ENCODE results near the gene EPGN. TPM values are rescaled to one million over a fixed set of nuclear protein-coding genes. Genes with fewer than 3 reads are reported as not detected.

Gene EPGN
- total and polyA plus RNA-seq, 2 of the 8 experiments (the other 6 are each of a cell fraction or from before 2014, with no cell fraction given), result not detected

GRCh38 chr4:74279716-74280115 lies 28.6 kb upstream of the EPGN start:
- CTCF ChIA-PET (ENCODE audit: partially characterized antibody), result interaction anchor here (0.9 to 1.9 kb wide), 5 partner anchors 13 to 396 kb away, joined by 3 to 7 read pairs (median 3); no protein-coding TSS in a partner anchor
- H2BK120ac ChIP-seq (replicated peaks; ENCODE audit: low read depth, low read length), result no peak overlapping the region
- POLR2A ChIA-PET (ENCODE audit: partially characterized antibody), result no interaction called here
- no peak overlapping the region for H3K9ac ChIP-seq (replicated peaks in 1 of 4; ENCODE audit: extremely low read depth in 1 of 4, low read depth in 3 of 4, low read length in 3 of 4)
- DNase-seq (ENCODE audit: low read depth in 1 of 2, low spot score in 2 of 2) (no peak), FAIRE-seq (no peak)
- no peak overlapping the region for H2AK5ac ChIP-seq (ENCODE audit: low read depth, low read length)
- H3K18ac ChIP-seq (ENCODE audit: extremely low read depth, low read length), result no peak overlapping the region
- no peaks in the 10 kb centered on the region for H3K36me3 ChIP-seq (ENCODE audit: control insufficient read depth in 2 of 4, insufficient read depth in 4 of 4, low read length in 3 of 4)
- H4K5ac ChIP-seq (ENCODE audit: insufficient read length, low read depth, low read length), result no peak overlapping the region
- TF ChIP-seq SRF (IDR thresholded peaks at IDR 0.05; ENCODE audit: low read depth, low read length) (no peak), TAF7 (optimal IDR thresholded peaks at IDR 0.05; ENCODE audit: borderline replicate concordance, low read depth, low read length) (no peak), TAF1 (IDR thresholded peaks at IDR 0.05; ENCODE audit: low read depth, low read length) (no peak), TBP (IDR thresholded peaks at IDR 0.05; ENCODE audit: low read depth, low read length) (no peak), BCL11A (IDR thresholded peaks at IDR 0.05; ENCODE audit: low read depth in 2 of 2, low read length in 2 of 2) (no peak)
- no peak overlapping the region for H3K4me3 ChIP-seq (ENCODE audit: extremely low read depth in 1 of 4, insufficient read depth in 2 of 4, low read depth in 3 of 4, low read length in 4 of 4)
- H2BK12ac ChIP-seq (ENCODE audit: low read depth, low read length), result no peak overlapping the region
- H3K27ac ChIP-seq (ENCODE audit: low read depth, low read length), result no peak overlapping the region
- H4K8ac ChIP-seq (ENCODE audit: extremely low read depth, insufficient read depth, low read length), result no peak overlapping the region
- no peak overlapping the region for H3K23ac ChIP-seq (ENCODE audit: insufficient read length)
- 97% methylated on average over 3 of the region's 3 CpGs; no CpG with 5 or more reads in 1 of the 2 experiments for WGBS, 2 experiments (ENCODE audit: extremely low coverage in 1 of 2, insufficient coverage in 1 of 2, insufficient read length in 1 of 2, insufficient replicate concordance in 2 of 2, low coverage in 1 of 2, low lambda C conversion rate in 2 of 2, missing lambda C conversion rate in 1 of 2)
- no peaks in the 10 kb centered on the region for H4K20me1 ChIP-seq (replicated peaks in 1 of 2; ENCODE audit: control insufficient read depth in 1 of 2, insufficient read depth in 2 of 2, low read length in 2 of 2)
- H3K14ac ChIP-seq (ENCODE audit: insufficient read length), result no peak overlapping the region
- no peaks in the 10 kb centered on the region for H3K79me1 ChIP-seq (ENCODE audit: low read depth, low read length)
- H3K4ac ChIP-seq (replicated peaks; ENCODE audit: insufficient read length, low read depth, low read length), result no peak overlapping the region
- H3K79me2 ChIP-seq (ENCODE audit: control insufficient read depth in 1 of 2, insufficient read depth in 2 of 2, low read length in 2 of 2), result no peaks in the 10 kb centered on the region
- H3K9me3 ChIP-seq (ENCODE audit: insufficient read depth in 2 of 2, low read depth in 1 of 2, low read length in 1 of 2), result no peaks in the 10 kb centered on the region
- no peaks in the 10 kb centered on the region for H3K4me1 ChIP-seq (replicated peaks in 1 of 4; ENCODE audit: control insufficient read depth in 3 of 4, insufficient read depth in 4 of 4, low read length in 3 of 4)
- H3K23me2 ChIP-seq (ENCODE audit: low read depth, low read length), result no peaks in the 10 kb centered on the region
- H4K91ac ChIP-seq (replicated peaks; ENCODE audit: insufficient read length, low read length), result no peak overlapping the region
- H3K27me3 ChIP-seq (replicated peaks in 1 of 4; ENCODE audit: control insufficient read depth in 3 of 4, extremely low read depth in 1 of 4, insufficient read depth in 3 of 4, low read length in 3 of 4), result no peaks in the 10 kb centered on the region
- H2BK20ac ChIP-seq (ENCODE audit: low read length), result no peak overlapping the region
- no peak overlapping the region for H3K4me2 ChIP-seq (ENCODE audit: insufficient read depth in 1 of 2, low read depth in 2 of 2, low read length in 2 of 2)
- no peak overlapping the region for H2BK15ac ChIP-seq (ENCODE audit: low read length)
- H3K56ac ChIP-seq (replicated peaks; ENCODE audit: insufficient read length, low read depth, low read length), result no peak overlapping the region
- H2BK5ac ChIP-seq (ENCODE audit: low read depth, low read length), result no peak overlapping the region
- H2AFZ ChIP-seq (ENCODE audit: low read length), result no peak overlapping the region

Measured in H1 (cell line).